Trophoblast cell (in vitro differentiated cells and primary cell): Measurements from ENCODE around the gene MAGEF1.

Source experiments
- DNase-seq, 2 donors: peaks; one replicate each; pipeline ENCODE4 v3.0.0-alpha.2; 2016
- H2AFZ ChIP-seq: 2 replicates; pipeline ENCODE4 v1.6.1; 2013; ENCODE audit warnings: low read length, moderate library complexity, mild to moderate bottlenecking; ENCODE audit not compliant: insufficient read depth, poor library complexity
- H2AK5ac ChIP-seq: 2 replicates; pipeline ENCODE4 v1.6.1; 2013; ENCODE audit warnings: mild to moderate bottlenecking, low read length
- H2BK120ac ChIP-seq: 2 replicates; pipeline ENCODE4 v1.6.1; 2013; ENCODE audit warnings: low read length, mild to moderate bottlenecking, moderate library complexity; ENCODE audit not compliant: insufficient read depth, poor library complexity
- H2BK12ac ChIP-seq: 2 replicates; pipeline ENCODE4 v1.6.1; 2013; ENCODE audit warnings: mild to moderate bottlenecking, low read length, moderate library complexity
- H2BK5ac ChIP-seq: 2 replicates; pipeline ENCODE4 v1.6.1; 2013; ENCODE audit warnings: low read length, low read depth, moderate library complexity, mild to moderate bottlenecking; ENCODE audit not compliant: poor library complexity
- H3K14ac ChIP-seq: 2 replicates; pipeline ENCODE4 v1.6.1; 2013; ENCODE audit warnings: mild to moderate bottlenecking, low read length
- H3K18ac ChIP-seq: 2 replicates; pipeline ENCODE4 v1.6.1; 2013; ENCODE audit warnings: mild to moderate bottlenecking, low read length
- H3K23ac ChIP-seq: 2 replicates; pipeline ENCODE4 v1.6.1; 2013; ENCODE audit warnings: low read length
- H3K27ac ChIP-seq: 2 replicates; pipeline ENCODE4 v1.5.1; 2013; ENCODE audit warnings: low read depth, mild to moderate bottlenecking, inconsistent platforms, low read length, moderate library complexity
- H3K27me3 ChIP-seq: 2 replicates; pipeline ENCODE4 v1.6.1; 2013; ENCODE audit warnings: inconsistent platforms, mild to moderate bottlenecking, low read length, moderate library complexity; ENCODE audit not compliant: insufficient read depth
- H3K36me3 ChIP-seq, 2 experiments: 1 replicate in 1 of 2; 2 replicates in 1 of 2; pipeline ENCODE4 v1.6.1; 2013; ENCODE audit warnings: low read length in 2 of 2, mild to moderate bottlenecking in 2 of 2, moderate library complexity in 1 of 2; ENCODE audit not compliant: insufficient read depth in 2 of 2, control insufficient read depth in 1 of 2
- H3K4ac ChIP-seq: 2 replicates; pipeline ENCODE4 v1.6.1; 2013; ENCODE audit warnings: low read depth, mild to moderate bottlenecking, low read length, moderate library complexity
- H3K4me1 ChIP-seq, 2 experiments: 1 replicate in 1 of 2; 2 replicates in 1 of 2; pipeline ENCODE4 v1.6.1; 2013; ENCODE audit warnings: low read length in 2 of 2, mild to moderate bottlenecking in 2 of 2, moderate library complexity in 1 of 2; ENCODE audit not compliant: insufficient read depth in 2 of 2, control insufficient read depth in 1 of 2
- H3K4me2 ChIP-seq: 2 replicates; pipeline ENCODE4 v1.6.1; 2013; ENCODE audit warnings: inconsistent platforms, mild to moderate bottlenecking, low read length, moderate library complexity
- H3K4me3 ChIP-seq: 2 replicates; pipeline ENCODE4 v1.5.1; 2013; ENCODE audit warnings: mild to moderate bottlenecking, low read depth, low read length, inconsistent platforms
- H3K79me1 ChIP-seq: one replicate; pipeline ENCODE4 v1.6.1; 2013; ENCODE audit warnings: low read length
- H3K79me2 ChIP-seq: 2 replicates; pipeline ENCODE4 v1.6.1; 2013; ENCODE audit warnings: low read length, mild to moderate bottlenecking; ENCODE audit not compliant: control insufficient read depth, insufficient read depth, poor library complexity
- H3K9ac ChIP-seq: 2 replicates; pipeline ENCODE4 v1.6.1; 2013; ENCODE audit warnings: mild to moderate bottlenecking, low read length
- H3K9me3 ChIP-seq: 2 replicates; pipeline ENCODE4 v1.6.1; 2013; ENCODE audit warnings: low read depth, mild to moderate bottlenecking, control low read depth, inconsistent platforms, low read length; ENCODE audit not compliant: insufficient read depth
- H4K12ac ChIP-seq: 2 replicates; pipeline ENCODE4 v1.6.1; 2013; ENCODE audit warnings: low read depth, mild to moderate bottlenecking, low read length, moderate library complexity
- H4K8ac ChIP-seq: 2 replicates; pipeline ENCODE4 v1.6.1; 2013; ENCODE audit warnings: low read depth, mild to moderate bottlenecking, low read length, moderate library complexity
- H4K91ac ChIP-seq: one replicate; pipeline ENCODE4 v1.6.1; 2013; ENCODE audit warnings: low read depth, mild to moderate bottlenecking, low read length, moderate library complexity
- WGBS: extraction: QIAGEN DNeasy Blood & Tissue Kit; methylation state at CpG from one replicate; pipeline ENCODE4 v1.1.7; 2013; ENCODE audit warnings: missing lambda C conversion rate; ENCODE audit not compliant: insufficient read length, insufficient coverage; ENCODE audit errors: extremely low coverage; 5-methylcytosine and 5-hydroxymethylcytosine counted together

MAGEF1 gene

GRCh38 chr3:184727357-184728009 is 15.6 kb upstream of the MAGEF1 start:
- H2BK5ac ChIP-seq = no peak overlapping the region
- H3K79me1 ChIP-seq = peaks cover 7% of the 10 kb centered on the region
- H2BK12ac ChIP-seq = no peak overlapping the region
- H3K23ac ChIP-seq = no peak overlapping the region
- no peak overlapping the region for H3K27ac ChIP-seq
- no peaks in the 10 kb centered on the region for H3K79me2 ChIP-seq
- H3K36me3 ChIP-seq = no peaks in the 10 kb centered on the region
- no peak overlapping the region for H4K91ac ChIP-seq
- peak; percentile 87 to 96 for DNase-seq
- no peak overlapping the region for H3K4ac ChIP-seq
- H3K9me3 ChIP-seq = no peaks in the 10 kb centered on the region
- WGBS = no CpG with 5 or more reads among the region's 10 CpGs
- peaks cover 10% of the 10 kb centered on the region in 2 experiments for H3K4me1 ChIP-seq
- no peak overlapping the region for H3K14ac ChIP-seq
- H3K4me3 ChIP-seq = no peak overlapping the region
- no peak overlapping the region for H3K9ac ChIP-seq
- H2BK120ac ChIP-seq = peak overlapping the region; percentile 17
- H2AK5ac ChIP-seq = no peak overlapping the region
- H3K18ac ChIP-seq = no peak overlapping the region
- no peak overlapping the region for H4K8ac ChIP-seq
- no peak overlapping the region for H3K4me2 ChIP-seq
- H2AFZ ChIP-seq = no peak overlapping the region
- H3K27me3 ChIP-seq = no peaks in the 10 kb centered on the region
- no peak overlapping the region for H4K12ac ChIP-seq

DNA sequence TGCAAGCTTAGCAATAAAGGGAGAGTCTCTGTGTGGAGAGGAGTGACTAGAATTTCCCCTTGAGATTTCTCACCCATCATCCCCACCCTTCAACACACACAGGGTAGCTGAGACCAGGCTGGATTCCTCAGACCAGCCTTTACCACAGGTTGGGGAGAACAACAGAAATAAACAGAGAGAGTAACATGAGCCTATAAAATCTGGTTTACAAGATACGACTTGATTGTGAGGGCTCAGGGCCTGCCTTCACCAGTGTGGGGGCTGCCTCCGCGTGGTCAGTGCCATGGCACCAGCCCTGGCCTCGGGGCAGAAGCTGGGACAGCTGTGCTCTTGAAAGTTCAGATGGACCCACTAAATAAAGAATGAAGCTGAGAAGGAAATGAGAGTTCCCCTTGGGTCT is 14.6 kb upstream of the MAGEF1 start:
- Histone ChIP-seq H2BK120ac (peak overlapping the region; percentile 93), H4K8ac (no peak overlapping the region), H3K4me3 (no peak overlapping the region), H3K4ac (peak overlapping the region; percentile 67), H3K9ac (no peak overlapping the region), H3K79me2 (no peaks in the 10 kb centered on the region), H3K27ac (peak overlapping the region; percentile 50), H3K4me1 (peaks cover 10% of the 10 kb centered on the region in 2 experiments), H2BK5ac (peak overlapping the region; percentile 87), H2BK12ac (peak overlapping the region; percentile 100), H3K18ac (no peak overlapping the region), H2AFZ (no peak overlapping the region), H3K79me1 (peaks cover 7% of the 10 kb centered on the region), H3K9me3 (no peaks in the 10 kb centered on the region), H3K14ac (peak overlapping the region; percentile 71), H4K12ac (no peak overlapping the region), H3K23ac (no peak overlapping the region), H3K4me2 (no peak overlapping the region), H4K91ac (peak overlapping the region; percentile 76), H3K36me3 (no peaks in the 10 kb centered on the region), H2AK5ac (peak overlapping the region; percentile 99), H3K27me3 (no peaks in the 10 kb centered on the region)
- no peak for DNase-seq
- no CpG with 5 or more reads among the region's 4 CpGs for WGBS

DNA sequence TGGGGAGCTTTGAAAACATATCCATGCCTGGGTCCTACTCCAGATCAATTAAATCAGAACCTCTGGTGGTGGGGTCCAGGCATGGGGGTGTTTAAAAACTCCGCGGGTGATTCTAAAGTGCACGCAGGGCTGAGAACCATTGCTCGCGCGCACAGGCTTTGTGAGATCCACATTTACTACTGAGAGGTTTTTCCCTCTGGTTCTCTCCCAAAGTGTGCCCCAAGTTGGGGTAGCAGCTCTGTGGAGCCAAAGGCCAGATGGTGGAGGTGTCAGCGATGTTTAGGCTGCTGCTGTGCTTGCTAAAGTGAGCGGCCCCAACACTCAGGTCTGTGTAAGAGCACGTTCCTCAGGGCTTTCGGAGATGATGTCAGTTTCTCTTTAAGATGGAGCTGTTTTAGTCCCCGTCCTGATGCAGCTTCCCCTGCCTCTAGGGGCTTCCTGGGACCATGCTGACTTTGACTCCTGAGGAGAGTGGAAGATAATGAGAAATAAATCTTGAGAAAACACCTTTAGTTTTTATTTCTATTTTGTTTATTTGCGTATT is 13.4 kb upstream of the MAGEF1 start:
- no peak overlapping the region for H3K23ac ChIP-seq
- H2BK120ac ChIP-seq = no peak overlapping the region
- H4K8ac ChIP-seq = no peak overlapping the region
- no peak overlapping the region for H3K9ac ChIP-seq
- H3K27ac ChIP-seq = no peak overlapping the region
- no peaks in the 10 kb centered on the region for H3K27me3 ChIP-seq
- H4K12ac ChIP-seq = no peak overlapping the region
- peaks cover 7% of the 10 kb centered on the region for H3K79me1 ChIP-seq
- no peaks in the 10 kb centered on the region for H3K9me3 ChIP-seq
- no peak overlapping the region for H3K14ac ChIP-seq
- H3K18ac ChIP-seq = no peak overlapping the region
- no peak overlapping the region for H3K4ac ChIP-seq
- H3K4me1 ChIP-seq = peaks cover 10% of the 10 kb centered on the region in 2 experiments
- H4K91ac ChIP-seq = no peak overlapping the region
- DNase-seq = no peak
- H3K4me3 ChIP-seq = no peak overlapping the region
- peak overlapping the region; percentile 69 for H2BK12ac ChIP-seq
- no peaks in the 10 kb centered on the region for H3K79me2 ChIP-seq
- H2AK5ac ChIP-seq = no peak overlapping the region
- no peak overlapping the region for H2BK5ac ChIP-seq
- H3K36me3 ChIP-seq = no peaks in the 10 kb centered on the region
- no peak overlapping the region for H3K4me2 ChIP-seq
- no CpG with 5 or more reads among the region's 12 CpGs for WGBS
- no peak overlapping the region for H2AFZ ChIP-seq

DNA sequence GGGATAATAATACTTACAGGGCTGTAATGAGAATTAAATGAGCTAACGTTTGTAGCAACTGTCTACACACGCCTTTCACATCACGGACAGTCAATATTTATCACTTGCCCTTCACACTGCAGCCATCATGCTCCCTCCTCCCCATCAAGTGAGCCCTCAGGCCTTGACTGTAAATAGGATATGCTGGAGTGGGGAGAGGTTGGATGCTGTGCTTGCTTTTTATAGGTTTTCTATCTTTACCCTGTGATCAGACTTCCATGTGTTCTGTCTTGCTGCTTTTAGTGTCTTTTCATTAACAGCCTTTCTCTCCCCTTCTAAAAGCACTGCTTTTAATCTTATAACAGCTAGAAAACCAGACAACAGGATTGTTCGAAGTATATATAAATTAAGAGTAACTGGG is 12.8 kb upstream of the MAGEF1 start:
- Histone ChIP-seq H3K79me2 (no peaks in the 10 kb centered on the region), H3K4me3 (no peak overlapping the region), H3K9ac (no peak overlapping the region), H3K27ac (no peak overlapping the region), H2BK12ac (no peak overlapping the region), H3K4me2 (no peak overlapping the region), H2BK5ac (no peak overlapping the region), H3K9me3 (no peaks in the 10 kb centered on the region), H2BK120ac (no peak overlapping the region), H3K4ac (no peak overlapping the region), H4K12ac (no peak overlapping the region), H4K8ac (no peak overlapping the region), H3K27me3 (no peaks in the 10 kb centered on the region), H2AFZ (no peak overlapping the region), H3K36me3 (no peaks in the 10 kb centered on the region), H4K91ac (no peak overlapping the region), H3K14ac (no peak overlapping the region), H3K23ac (no peak overlapping the region), H2AK5ac (no peak overlapping the region), H3K18ac (no peak overlapping the region), H3K79me1 (peaks cover 7% of the 10 kb centered on the region), H3K4me1 (peaks cover 10% of the 10 kb centered on the region in 2 experiments)
- no CpG with 5 or more reads among the region's 4 CpGs for WGBS
- no peak for DNase-seq
